Peyer's patch (tissue), 4 donors: ENCODE results near the gene SESN3.

ENCODE experiments used
- POLR2A ChIP-seq, 2 donors: fragments of 450-650 bp; IDR thresholded peaks; one replicate each; pipeline ENCODE4 v1.5.1; 2017; ENCODE audit warnings: antibody characterized with exemption in 2 of 2, mild to moderate bottlenecking in 2 of 2, moderate library complexity in 2 of 2
- TF ChIP-seq, protein P1 (sequence below), 6 experiments: fragments of 450-650 bp in 4 of 6; fragments of 200-600 bp in 2 of 6; sonication (generic) in 1 of 6; IDR thresholded peaks; one replicate each; pipeline ENCODE4 v1.5.1; 2017 to 2019; ENCODE audit warnings: antibody characterized with exemption in 6 of 6, mild to moderate bottlenecking in 3 of 6, moderate library complexity in 1 of 6

DNA sequence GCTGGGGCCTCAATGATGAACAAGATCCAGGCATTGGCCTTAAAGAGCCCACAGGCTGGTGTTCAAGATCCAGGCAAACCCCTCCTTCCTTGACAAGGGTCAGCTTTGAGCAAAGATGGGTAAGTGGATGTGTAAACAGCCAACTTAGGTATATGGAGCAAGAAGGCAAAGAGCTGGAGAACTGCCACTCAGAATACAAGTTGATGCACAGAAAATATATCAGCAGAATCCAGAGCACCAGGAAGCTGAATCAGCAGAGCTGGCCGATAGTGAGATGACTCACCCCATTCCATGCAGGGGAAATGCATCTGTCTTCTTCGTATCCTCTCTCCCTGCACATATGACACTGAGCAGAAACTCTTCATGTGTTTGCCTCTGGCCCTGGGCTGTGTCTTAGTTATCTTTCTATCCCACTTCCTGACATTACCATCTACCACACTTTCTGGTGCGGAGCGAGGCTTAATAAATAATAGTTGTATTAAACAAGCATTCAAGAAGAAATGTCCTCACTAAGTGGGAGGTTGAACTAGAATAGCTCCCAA, 83.6 kb downstream of the SESN3 start:
- TF ChIP-seq, protein P1, sequence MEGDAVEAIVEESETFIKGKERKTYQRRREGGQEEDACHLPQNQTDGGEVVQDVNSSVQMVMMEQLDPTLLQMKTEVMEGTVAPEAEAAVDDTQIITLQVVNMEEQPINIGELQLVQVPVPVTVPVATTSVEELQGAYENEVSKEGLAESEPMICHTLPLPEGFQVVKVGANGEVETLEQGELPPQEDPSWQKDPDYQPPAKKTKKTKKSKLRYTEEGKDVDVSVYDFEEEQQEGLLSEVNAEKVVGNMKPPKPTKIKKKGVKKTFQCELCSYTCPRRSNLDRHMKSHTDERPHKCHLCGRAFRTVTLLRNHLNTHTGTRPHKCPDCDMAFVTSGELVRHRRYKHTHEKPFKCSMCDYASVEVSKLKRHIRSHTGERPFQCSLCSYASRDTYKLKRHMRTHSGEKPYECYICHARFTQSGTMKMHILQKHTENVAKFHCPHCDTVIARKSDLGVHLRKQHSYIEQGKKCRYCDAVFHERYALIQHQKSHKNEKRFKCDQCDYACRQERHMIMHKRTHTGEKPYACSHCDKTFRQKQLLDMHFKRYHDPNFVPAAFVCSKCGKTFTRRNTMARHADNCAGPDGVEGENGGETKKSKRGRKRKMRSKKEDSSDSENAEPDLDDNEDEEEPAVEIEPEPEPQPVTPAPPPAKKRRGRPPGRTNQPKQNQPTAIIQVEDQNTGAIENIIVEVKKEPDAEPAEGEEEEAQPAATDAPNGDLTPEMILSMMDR (IDR thresholded peaks at IDR 0.05) = no peak
- TF ChIP-seq POLR2A (IDR thresholded peaks at IDR 0.05) = no peak
